H9 (cell line): ENCODE results near the gene SHANK1. TPM values are rescaled to one million over a fixed set of nuclear protein-coding genes. Genes with fewer than 3 reads are reported as not detected.

Experiments used
- DNase-seq: peaks from one replicate; pipeline ENCODE4 v3.0.0-alpha.2; 2017
- H2AFZ ChIP-seq: one replicate; pipeline ENCODE4 v1.6.1; 2013; ENCODE audit warnings: mild to moderate bottlenecking, low read length, control low read depth, moderate library complexity
- H2AK5ac ChIP-seq: 2 replicates; pipeline ENCODE4 v1.6.1; 2013; ENCODE audit warnings: low read length, control low read depth, mixed read lengths; ENCODE audit not compliant: insufficient read length
- H2BK120ac ChIP-seq: one replicate; pipeline ENCODE4 v1.6.1; 2013; ENCODE audit warnings: low read depth, mild to moderate bottlenecking, low read length, control low read depth, inconsistent platforms; ENCODE audit not compliant: poor library complexity, severe bottlenecking
- H2BK12ac ChIP-seq: 2 replicates; pipeline ENCODE4 v1.6.1; 2013; ENCODE audit warnings: low read length, control low read depth, mixed read lengths, low read depth; ENCODE audit not compliant: insufficient read length
- H2BK15ac ChIP-seq: 2 replicates; pipeline ENCODE4 v1.6.1; 2013; ENCODE audit warnings: low read depth, low read length, control low read depth
- H2BK20ac ChIP-seq: one replicate; pipeline ENCODE4 v1.6.1; 2013; ENCODE audit warnings: low read depth, mild to moderate bottlenecking, low read length, control low read depth, inconsistent platforms; ENCODE audit not compliant: poor library complexity, severe bottlenecking
- H2BK5ac ChIP-seq: 2 replicates; pipeline ENCODE4 v1.6.1; 2013; ENCODE audit warnings: low read length, control low read depth, mixed read lengths; ENCODE audit not compliant: insufficient read length
- H3K14ac ChIP-seq: 2 replicates; pipeline ENCODE4 v1.6.1; 2013; ENCODE audit warnings: low read length, control low read depth; ENCODE audit not compliant: insufficient read depth
- H3K18ac ChIP-seq: 2 replicates; pipeline ENCODE4 v1.6.1; 2013; ENCODE audit warnings: low read depth, mild to moderate bottlenecking, mixed read lengths, low read length, control low read depth; ENCODE audit not compliant: insufficient read length
- H3K23ac ChIP-seq: 2 replicates; pipeline ENCODE4 v1.6.1; 2013; ENCODE audit warnings: low read length, control low read depth, mixed read lengths, low read depth; ENCODE audit not compliant: insufficient read length
- H3K23me2 ChIP-seq: 2 replicates; pipeline ENCODE4 v1.6.1; 2013; ENCODE audit warnings: low read depth, mild to moderate bottlenecking, mixed read lengths, low read length, control low read depth; ENCODE audit not compliant: insufficient read length, poor library complexity, severe bottlenecking
- H3K27ac ChIP-seq: 2 replicates; pipeline ENCODE4 v1.5.1; 2013; ENCODE audit warnings: low read length, control low read depth, mixed read lengths, low read depth; ENCODE audit not compliant: insufficient read length
- H3K27me3 ChIP-seq: 2 replicates; pipeline ENCODE4 v1.6.1; 2013; ENCODE audit warnings: low read length, control low read depth, inconsistent platforms; ENCODE audit not compliant: insufficient read depth
- H3K4ac ChIP-seq: 2 replicates; pipeline ENCODE4 v1.6.1; 2013; ENCODE audit warnings: low read depth, mild to moderate bottlenecking, control low read depth, inconsistent platforms, low read length, moderate library complexity
- H3K4me1 ChIP-seq: 2 replicates; pipeline ENCODE4 v1.6.1; 2013; ENCODE audit warnings: low read length, control low read depth, inconsistent platforms; ENCODE audit not compliant: insufficient read depth
- H3K4me2 ChIP-seq: 2 replicates; pipeline ENCODE4 v1.6.1; 2013; ENCODE audit warnings: low read length, control low read depth, mixed read lengths; ENCODE audit not compliant: insufficient read length, insufficient read depth
- H3K56ac ChIP-seq: 2 replicates; pipeline ENCODE4 v1.6.1; 2013; ENCODE audit warnings: low read depth, mild to moderate bottlenecking, mixed read lengths, low read length, control low read depth; ENCODE audit not compliant: insufficient read length
- H3K79me1 ChIP-seq: 2 replicates; pipeline ENCODE4 v1.6.1; 2013; ENCODE audit warnings: low read depth, mild to moderate bottlenecking, moderate library complexity, low read length, control low read depth, inconsistent platforms; ENCODE audit not compliant: insufficient read depth, poor library complexity, severe bottlenecking
- H3K79me2 ChIP-seq: 2 replicates; pipeline ENCODE4 v1.6.1; 2013; ENCODE audit warnings: low read length, control low read depth, inconsistent platforms; ENCODE audit not compliant: insufficient read depth
- H3K9ac ChIP-seq: 2 replicates; pipeline ENCODE4 v1.6.1; 2013; ENCODE audit warnings: low read length, control low read depth, mixed read lengths; ENCODE audit not compliant: insufficient read length; ENCODE audit errors: extremely low read depth
- H3K9me3 ChIP-seq: one replicate; pipeline ENCODE4 v1.6.1; 2013; ENCODE audit warnings: low read depth, low read length, inconsistent platforms; ENCODE audit not compliant: control insufficient read depth
- H3T11ph ChIP-seq: one replicate; pipeline ENCODE4 v1.6.1; 2013; ENCODE audit warnings: mild to moderate bottlenecking, low read length, control low read depth, inconsistent platforms
- H4K20me1 ChIP-seq: one replicate; pipeline ENCODE4 v1.6.1; 2013; ENCODE audit not compliant: control insufficient read depth, insufficient read length, insufficient read depth
- H4K5ac ChIP-seq: 2 replicates; pipeline ENCODE4 v1.6.1; 2013; ENCODE audit warnings: low read depth, mild to moderate bottlenecking, mixed read lengths, low read length, control low read depth; ENCODE audit not compliant: insufficient read length
- H4K8ac ChIP-seq: replicated peaks from 2 replicates; pipeline ENCODE4 v1.6.1; 2013; ENCODE audit warnings: low read length, control low read depth, mixed read lengths, low read depth; ENCODE audit not compliant: insufficient read length
- H4K91ac ChIP-seq: 2 replicates; pipeline ENCODE4 v1.6.1; 2013; ENCODE audit warnings: low read depth, mild to moderate bottlenecking, moderate library complexity, mixed read lengths, low read length, control low read depth; ENCODE audit not compliant: insufficient read length
- H3K27ac Mint-ChIP-seq, 3 experiments: 2 replicates in 2 of 3; 3 replicates in 1 of 3; pipeline ENCODE4 v1.8.0; 2020 to 2021; ENCODE audit warnings: mixed read lengths in 3 of 3, mild to moderate bottlenecking in 1 of 3, moderate library complexity in 1 of 3
- H3K27me3 Mint-ChIP-seq: 2 replicates; pipeline ENCODE4 v1.8.0; 2021; ENCODE audit warnings: low read depth, mild to moderate bottlenecking, moderate library complexity, mixed read lengths
- H3K36me3 Mint-ChIP-seq, 3 experiments: 2 replicates in 2 of 3; 3 replicates in 1 of 3; pipeline ENCODE4 v1.8.0; 2020 to 2021; ENCODE audit warnings: low read depth in 3 of 3, mixed read lengths in 3 of 3; ENCODE audit not compliant: insufficient read depth in 1 of 3
- H3K4me1 Mint-ChIP-seq, 2 experiments: 2 replicates each; pipeline ENCODE4 v1.8.0; 2020; ENCODE audit warnings: mixed read lengths in 2 of 2
- H3K4me3 Mint-ChIP-seq, 2 experiments: 2 replicates in 1 of 2; 3 replicates in 1 of 2; pipeline ENCODE4 v1.8.0; 2020 to 2021; ENCODE audit warnings: mild to moderate bottlenecking in 2 of 2, mixed read lengths in 2 of 2, moderate library complexity in 1 of 2
- H3K9me3 Mint-ChIP-seq, 2 experiments: 2 replicates in 1 of 2; 3 replicates in 1 of 2; pipeline ENCODE4 v1.8.0; 2020; ENCODE audit warnings: mild to moderate bottlenecking in 2 of 2, mixed read lengths in 2 of 2, moderate library complexity in 1 of 2
- CTCF ChIP-seq: fragments of 200-600 bp; sonication (generic); conservative IDR thresholded peaks from 3 replicates; pipeline ENCODE4 v1.8.0; 2021; ENCODE audit warnings: antibody characterized with exemption, mild to moderate bottlenecking
- WGBS: extraction: QIAGEN DNeasy Blood & Tissue Kit; methylation state at CpG from one replicate; pipeline ENCODE4 v1.1.7; 2013; ENCODE audit warnings: missing lambda C conversion rate, low lambda C conversion rate, mixed read lengths; ENCODE audit not compliant: insufficient read length; ENCODE audit errors: extremely low coverage; 5-methylcytosine and 5-hydroxymethylcytosine counted together
- total RNA-seq: library from RNA; stranded (reverse); gene quantifications from 2 replicates; pipeline ENCODE4 v1.2.1, GENCODE V29; 2021

SHANK1 gene
- total RNA-seq, 1 experiment from 2014 or later = 1.7 TPM

- no peak overlapping the region for H4K91ac ChIP-seq
Observed at GRCh38 chr19:50720181-50720920, 749 bp upstream of the SHANK1 start.

More at GRCh38 chr19:50720181-50720920, 749 bp upstream of the SHANK1 start:
- no peak overlapping the region for H3K23ac ChIP-seq
- Mint-ChIP-seq H3K9me3 (no peaks in the 10 kb centered on the region; a peak in 1 of 5 replicates), H3K4me1 (peaks cover 30 to 44% of the 10 kb centered on the region in 2 experiments), H3K36me3 (no peaks in the 10 kb centered on the region), H3K4me3 (peak overlapping the region; percentile 55 to 68), H3K27me3 (peaks cover 77% of the 10 kb centered on the region), H3K27ac (no peak overlapping the region; a peak in 1 of 7 replicates)
- no peak overlapping the region for H3K9ac ChIP-seq
- H3K56ac ChIP-seq = no peak overlapping the region
- no peaks in the 10 kb centered on the region for H3K9me3 ChIP-seq
- H4K8ac ChIP-seq = no peak overlapping the region
- no peak overlapping the region for H3K4me2 ChIP-seq
- no peak overlapping the region for H3K27ac ChIP-seq
- no peak overlapping the region for H4K5ac ChIP-seq
- WGBS = no CpG with 5 or more reads among the region's 21 CpGs
- no peak overlapping the region for H3K18ac ChIP-seq
- H3K4me1 ChIP-seq = peaks cover 9% of the 10 kb centered on the region; the same call in 1 of the 2 replicates
- no peak overlapping the region for H2BK20ac ChIP-seq
- no peak overlapping the region for H2AFZ ChIP-seq
- H3T11ph ChIP-seq = no peak overlapping the region
- no peak overlapping the region for H3K14ac ChIP-seq
- H3K79me2 ChIP-seq = no peaks in the 10 kb centered on the region
- no peak overlapping the region for H3K4ac ChIP-seq
- H2BK120ac ChIP-seq = no peak overlapping the region
- H3K27me3 ChIP-seq = no peaks in the 10 kb centered on the region; the same call in 1 of the 2 replicates
- no peak for DNase-seq
- no peak overlapping the region for H2BK15ac ChIP-seq
- no peaks in the 10 kb centered on the region for H4K20me1 ChIP-seq
- H2BK5ac ChIP-seq = no peak overlapping the region
- no peak overlapping the region for H2BK12ac ChIP-seq
- no peak for TF ChIP-seq CTCF
- no peaks in the 10 kb centered on the region for H3K79me1 ChIP-seq
- no peaks in the 10 kb centered on the region for H3K23me2 ChIP-seq
- no peak overlapping the region for H2AK5ac ChIP-seq
